Testis (tissue), 2 donors: Measurements from ENCODE around the gene GSTA5.

Experiments used
- CTCF ChIP-seq, 3 experiments: fragments of 450-650 bp in 2 of 3; fragments of 200-600 bp in 1 of 3; sonication (generic) in 1 of 3; IDR thresholded peaks; one replicate each; pipeline ENCODE4 v1.5.1; 2016 to 2019; ENCODE audit warnings: antibody characterized with exemption in 3 of 3, mild to moderate bottlenecking in 2 of 3, moderate library complexity in 1 of 3
- POLR2A ChIP-seq: fragments of 450-650 bp; IDR thresholded peaks from one replicate; pipeline ENCODE4 v1.6.1; 2017; ENCODE audit warnings: antibody characterized with exemption, mild to moderate bottlenecking, moderate library complexity

- no peak for TF ChIP-seq CTCF (IDR thresholded peaks at IDR 0.05)
- no peak for TF ChIP-seq POLR2A
These were observed 31.0 kb upstream of the GSTA5 start for GRCh38 chr6:52871621-52872020.
